WTC11 (cell line): ENCODE measurements around the gene CIAO2A. TPM values are rescaled to one million over a fixed set of nuclear protein-coding genes. Genes with fewer than 3 reads are reported as not detected.

ENCODE experiments used
- ATAC-seq: fragments of 200-7000 bp; cut with Tn5 transposase; 2 replicates; pipeline ENCODE4 v1.10.0; 2021; ENCODE audit warnings: mild to moderate bottlenecking, moderate library complexity
- CTCF ChIA-PET: fragments of 300-600 bp; sonication (Branson Sonifier 250); formaldehyde crosslinking; loops from one replicate; lab custom pipeline; 2021; ENCODE audit warnings: antibody characterized with exemption; lab: Charles Lee
- POLR2A ChIA-PET: fragments of 350-600 bp; sonication (Branson Sonifier 250); formaldehyde crosslinking; loops from one replicate; lab custom pipeline; 2021; ENCODE audit warnings: antibody characterized with exemption; lab: Charles Lee
- DNase-seq: peaks from one replicate; pipeline ENCODE4 v3.0.0; 2021; ENCODE audit warnings: low spot score
- H3K27ac Mint-ChIP-seq: 2 replicates; pipeline ENCODE4 v1.8.0; 2021; ENCODE audit warnings: mixed read lengths
- H3K27me3 Mint-ChIP-seq: 2 replicates; pipeline ENCODE4 v1.8.0; 2021; ENCODE audit warnings: low read depth, mild to moderate bottlenecking, moderate library complexity, mixed read lengths
- H3K36me3 Mint-ChIP-seq: 2 replicates; pipeline ENCODE4 v1.8.0; 2021; ENCODE audit warnings: mixed read lengths
- H3K4me1 Mint-ChIP-seq: 2 replicates; pipeline ENCODE4 v1.8.0; 2022; ENCODE audit warnings: mixed read lengths
- H3K4me3 Mint-ChIP-seq: 2 replicates; pipeline ENCODE4 v1.8.0; 2021; ENCODE audit warnings: mild to moderate bottlenecking, moderate library complexity, mixed read lengths
- H3K9me3 Mint-ChIP-seq: 2 replicates; pipeline ENCODE4 v1.8.0; 2021; ENCODE audit warnings: mixed read lengths
- AFF4 ChIP-seq: sonication (generic); formaldehyde crosslinking; IDR thresholded peaks from 2 replicates; pipeline ENCODE4 v1.8.1; 2023; ENCODE audit warnings: mild to moderate bottlenecking, missing genetic modification reagents, borderline replicate concordance
- AR ChIP-seq: fragments of 250-450 bp; sonication (Bioruptor Pico); IDR thresholded peaks from 2 replicates; pipeline ENCODE4 v1.9.0; 2021; ENCODE audit warnings: mild to moderate bottlenecking
- ATF3 ChIP-seq: sonication (generic); formaldehyde crosslinking; conservative IDR thresholded peaks from 2 replicates; pipeline ENCODE4 v1.8.1; 2022; ENCODE audit warnings: mild to moderate bottlenecking, missing genetic modification reagents
- CREM ChIP-seq: sonication (generic); formaldehyde crosslinking; IDR thresholded peaks from 2 replicates; pipeline ENCODE4 v1.8.1; 2022; ENCODE audit warnings: mild to moderate bottlenecking, missing genetic modification reagents, moderate library complexity
- CTCF ChIP-seq: fragments of 200-600 bp; IDR thresholded peaks from 2 replicates; pipeline ENCODE4 v1.8.0; 2022; ENCODE audit warnings: antibody characterized with exemption
- FOXP1 ChIP-seq: sonication (generic); formaldehyde crosslinking; IDR thresholded peaks from 2 replicates; pipeline ENCODE4 v1.8.0; 2022; ENCODE audit warnings: missing genetic modification reagents, mild to moderate bottlenecking, moderate library complexity, borderline replicate concordance
- GABPB1 ChIP-seq: sonication (generic); formaldehyde crosslinking; IDR thresholded peaks from 2 replicates; pipeline ENCODE4 v1.8.1; 2023; ENCODE audit warnings: mild to moderate bottlenecking, missing genetic modification reagents
- KAT7 ChIP-seq: sonication (generic); formaldehyde crosslinking; IDR thresholded peaks from 2 replicates; pipeline ENCODE4 v1.8.1; 2023; ENCODE audit warnings: missing genetic modification reagents, mild to moderate bottlenecking, borderline replicate concordance
- MXD4 ChIP-seq: fragments of 250-450 bp; sonication (Bioruptor Pico); IDR thresholded peaks from 2 replicates; pipeline ENCODE4 v1.8.0; 2021; ENCODE audit warnings: mild to moderate bottlenecking, moderate library complexity, borderline replicate concordance
- PRRX2 ChIP-seq: fragments of 250-450 bp; sonication (Bioruptor Pico); IDR thresholded peaks from 2 replicates; pipeline ENCODE4 v1.8.0; 2021; ENCODE audit warnings: mild to moderate bottlenecking
- SMAD3 ChIP-seq: sonication (generic); formaldehyde crosslinking; IDR thresholded peaks from 2 replicates; pipeline ENCODE4 v1.8.0; 2022; ENCODE audit warnings: missing genetic modification reagents, mild to moderate bottlenecking, borderline replicate concordance
- TCF7 ChIP-seq: sonication (generic); formaldehyde crosslinking; IDR thresholded peaks from 2 replicates; pipeline ENCODE4 v1.8.0; 2022; ENCODE audit warnings: mild to moderate bottlenecking, low read depth, missing genetic modification reagents, moderate library complexity
- TP53 ChIP-seq: sonication (generic); formaldehyde crosslinking; IDR thresholded peaks from 2 replicates; pipeline ENCODE4 v1.8.1; 2023; ENCODE audit warnings: mild to moderate bottlenecking, missing genetic modification reagents
- ZNF281 ChIP-seq: sonication (generic); formaldehyde crosslinking; IDR thresholded peaks from 2 replicates; pipeline ENCODE4 v1.8.0; 2023; ENCODE audit warnings: mild to moderate bottlenecking, missing genetic modification reagents
- ZNF416 ChIP-seq: fragments of 250-450 bp; sonication (Bioruptor Pico); IDR thresholded peaks from 2 replicates; pipeline ENCODE4 v1.9.0; 2021; ENCODE audit warnings: mild to moderate bottlenecking, inconsistent platforms
- ZNF512 ChIP-seq: sonication (generic); formaldehyde crosslinking; IDR thresholded peaks from 2 replicates; pipeline ENCODE4 v1.8.1; 2022; ENCODE audit warnings: missing genetic modification reagents, borderline replicate concordance
- total RNA-seq: library from RNA; stranded (reverse); gene quantifications from 3 replicates; pipeline ENCODE4 v1.2.3, GENCODE V29; 2021

Gene CIAO2A
- total RNA-seq, 1 experiment from 2014 or later: 73.6 TPM

- no peak for TF ChIP-seq CTCF
- no peak for TF ChIP-seq ZNF416 (CRISPR knock-in tag)
- TF ChIP-seq KAT7 (CRISPR knock-in tag): 0 out of 2 replicates have a peak, but pooled peaks have one; percentile 59
- TF ChIP-seq TCF7 (CRISPR knock-in tag): no peak
- TF ChIP-seq ZNF512 (CRISPR knock-in tag): no peak
- 0 out of 2 replicates have a peak, but pooled peaks have one; percentile 53 for TF ChIP-seq FOXP1 (CRISPR knock-in tag)
- TF ChIP-seq MXD4 (CRISPR knock-in tag): no peak
- no peak for TF ChIP-seq AR
Measured at GRCh38 chr15:64045774-64046420, 47.7 kb downstream of the CIAO2A start (continued).

GRCh38 chr15:64045101-64045435 is 48.6 kb downstream of the CIAO2A start:
- H3K4me1 Mint-ChIP-seq: peaks cover 5% of the 10 kb centered on the region
- CTCF ChIA-PET: interaction anchor here (0.5 to 3.0 kb wide), 11 partner anchors 8 to 435 kb away, joined by 3 to 57 read pairs (median 9); partner anchors contain the start of gene CIAO2A
- DNase-seq (no peak), ATAC-seq (no peak)
- POLR2A ChIA-PET: interaction anchor here (1.1 kb wide), 1 partner anchor 185 kb away, joined by 3 read pairs; no protein-coding TSS in a partner anchor
- H3K9me3 Mint-ChIP-seq: no peaks in the 10 kb centered on the region
- TF ChIP-seq GABPB1 (no peak), ZNF281 (CRISPR knock-in tag) (no peak), PRRX2 (no peak)
- TF ChIP-seq, all 79 proteins: peak for 0
- H3K27me3 Mint-ChIP-seq: peaks cover 53% of the 10 kb centered on the region
- peak overlapping the region; percentile 66 for H3K4me3 Mint-ChIP-seq
- H3K36me3 Mint-ChIP-seq: no peaks in the 10 kb centered on the region
- H3K27ac Mint-ChIP-seq: no peak overlapping the region

- no peaks in the 10 kb centered on the region for H3K9me3 Mint-ChIP-seq
- H3K4me3 Mint-ChIP-seq: peak overlapping the region; percentile 66
- no peak overlapping the region for H3K27ac Mint-ChIP-seq
- POLR2A ChIA-PET: interaction anchor here (1.1 kb wide), 1 partner anchor 185 kb away, joined by 3 read pairs; no protein-coding TSS in a partner anchor
- CTCF ChIA-PET: interaction anchor here (0.5 to 3.0 kb wide), 5 partner anchors 19 to 435 kb away, joined by 3 to 57 read pairs (median 13); no protein-coding TSS in a partner anchor
- no peaks in the 10 kb centered on the region for H3K36me3 Mint-ChIP-seq
- DNase-seq (no peak), ATAC-seq (no peak)
- peaks cover 53% of the 10 kb centered on the region for H3K27me3 Mint-ChIP-seq
- H3K4me1 Mint-ChIP-seq: peaks cover 5% of the 10 kb centered on the region
- TF ChIP-seq TP53 (CRISPR knock-in tag) (no peak), SMAD3 (no peak), AFF4 (CRISPR knock-in tag) (no peak), CREM (CRISPR knock-in tag) (no peak), ATF3 (CRISPR knock-in tag) (no peak)
Measured at GRCh38 chr15:64044300-64045100, 49.1 kb downstream of the CIAO2A start.
